Measurements from ENCODE around the gene ACE.

The ACE gene

DNA sequence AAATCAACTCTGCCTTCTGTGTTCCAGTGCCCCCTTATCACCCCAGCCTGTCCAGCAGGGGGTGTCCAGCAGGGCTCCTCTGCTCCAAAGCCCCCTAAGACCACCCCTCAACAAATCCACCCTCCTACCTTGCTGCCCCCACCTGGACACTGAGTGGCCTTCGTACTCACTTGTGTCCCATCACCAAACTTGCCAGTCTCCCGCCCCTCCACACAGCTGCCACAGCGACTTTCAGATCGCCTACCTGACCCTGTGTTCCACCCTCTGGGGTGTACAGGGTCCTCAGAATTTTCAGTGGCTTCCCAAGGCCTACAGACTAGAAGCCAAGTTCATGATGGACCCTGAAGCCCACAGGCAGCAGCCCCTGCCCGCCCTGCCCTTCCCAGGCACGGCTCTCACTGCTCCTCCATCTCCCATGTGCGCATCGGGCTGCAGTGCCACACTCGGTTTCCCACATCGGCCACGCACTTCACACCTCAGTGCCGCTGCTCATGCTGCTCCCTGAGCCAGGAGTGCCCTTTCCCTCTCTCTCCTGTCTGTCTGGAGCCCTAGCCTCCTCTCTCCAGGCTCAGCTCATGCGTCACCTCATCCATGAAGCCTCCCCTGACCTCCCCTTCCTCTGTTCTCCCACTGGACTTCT is 58.1 kb downstream of the ACE start:
- Histone ChIP-seq H3K27ac (ENCODE audit: extremely low read depth, low read depth, low read length) (no peak overlapping the region), H3K9me3 (ENCODE audit: control insufficient read depth, insufficient read depth, low read depth, low read length) (no peaks in the 10 kb centered on the region), H3K36me3 (ENCODE audit: control insufficient read depth in 2 of 2, insufficient read depth in 1 of 2, low read length in 2 of 2) (no peaks in the 10 kb centered on the region), H3K4me3 (ENCODE audit: low read depth, low read length) (no peak overlapping the region), H3K4me1 (ENCODE audit: control insufficient read depth, insufficient read depth, low read length) (no peaks in the 10 kb centered on the region)
- TF ChIP-seq SCRT2 (tag by site-specific recombination; IDR thresholded peaks at IDR 0.05) (no peak), ZNF670 (tag by site-specific recombination; IDR thresholded peaks at IDR 0.05; ENCODE audit: low read depth) (no peak), ZNF701 (tag by site-specific recombination; IDR thresholded peaks at IDR 0.05) (no peak), ZNF10 (tag by site-specific recombination; IDR thresholded peaks at IDR 0.05) (no peak), PRDM4 (tag by site-specific recombination; IDR thresholded peaks at IDR 0.05) (no peak), ZNF600 (tag by site-specific recombination; IDR thresholded peaks at IDR 0.05) (no peak), SETDB1 (IDR thresholded peaks at IDR 0.05; ENCODE audit: insufficient read length, low read length) (no peak)
- TF ChIP-seq, protein P1, sequence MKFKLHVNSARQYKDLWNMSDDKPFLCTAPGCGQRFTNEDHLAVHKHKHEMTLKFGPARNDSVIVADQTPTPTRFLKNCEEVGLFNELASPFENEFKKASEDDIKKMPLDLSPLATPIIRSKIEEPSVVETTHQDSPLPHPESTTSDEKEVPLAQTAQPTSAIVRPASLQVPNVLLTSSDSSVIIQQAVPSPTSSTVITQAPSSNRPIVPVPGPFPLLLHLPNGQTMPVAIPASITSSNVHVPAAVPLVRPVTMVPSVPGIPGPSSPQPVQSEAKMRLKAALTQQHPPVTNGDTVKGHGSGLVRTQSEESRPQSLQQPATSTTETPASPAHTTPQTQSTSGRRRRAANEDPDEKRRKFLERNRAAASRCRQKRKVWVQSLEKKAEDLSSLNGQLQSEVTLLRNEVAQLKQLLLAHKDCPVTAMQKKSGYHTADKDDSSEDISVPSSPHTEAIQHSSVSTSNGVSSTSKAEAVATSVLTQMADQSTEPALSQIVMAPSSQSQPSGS (tag by site-specific recombination; IDR thresholded peaks at IDR 0.05; ENCODE audit: low read depth): no peak
- TF ChIP-seq, protein P2, sequence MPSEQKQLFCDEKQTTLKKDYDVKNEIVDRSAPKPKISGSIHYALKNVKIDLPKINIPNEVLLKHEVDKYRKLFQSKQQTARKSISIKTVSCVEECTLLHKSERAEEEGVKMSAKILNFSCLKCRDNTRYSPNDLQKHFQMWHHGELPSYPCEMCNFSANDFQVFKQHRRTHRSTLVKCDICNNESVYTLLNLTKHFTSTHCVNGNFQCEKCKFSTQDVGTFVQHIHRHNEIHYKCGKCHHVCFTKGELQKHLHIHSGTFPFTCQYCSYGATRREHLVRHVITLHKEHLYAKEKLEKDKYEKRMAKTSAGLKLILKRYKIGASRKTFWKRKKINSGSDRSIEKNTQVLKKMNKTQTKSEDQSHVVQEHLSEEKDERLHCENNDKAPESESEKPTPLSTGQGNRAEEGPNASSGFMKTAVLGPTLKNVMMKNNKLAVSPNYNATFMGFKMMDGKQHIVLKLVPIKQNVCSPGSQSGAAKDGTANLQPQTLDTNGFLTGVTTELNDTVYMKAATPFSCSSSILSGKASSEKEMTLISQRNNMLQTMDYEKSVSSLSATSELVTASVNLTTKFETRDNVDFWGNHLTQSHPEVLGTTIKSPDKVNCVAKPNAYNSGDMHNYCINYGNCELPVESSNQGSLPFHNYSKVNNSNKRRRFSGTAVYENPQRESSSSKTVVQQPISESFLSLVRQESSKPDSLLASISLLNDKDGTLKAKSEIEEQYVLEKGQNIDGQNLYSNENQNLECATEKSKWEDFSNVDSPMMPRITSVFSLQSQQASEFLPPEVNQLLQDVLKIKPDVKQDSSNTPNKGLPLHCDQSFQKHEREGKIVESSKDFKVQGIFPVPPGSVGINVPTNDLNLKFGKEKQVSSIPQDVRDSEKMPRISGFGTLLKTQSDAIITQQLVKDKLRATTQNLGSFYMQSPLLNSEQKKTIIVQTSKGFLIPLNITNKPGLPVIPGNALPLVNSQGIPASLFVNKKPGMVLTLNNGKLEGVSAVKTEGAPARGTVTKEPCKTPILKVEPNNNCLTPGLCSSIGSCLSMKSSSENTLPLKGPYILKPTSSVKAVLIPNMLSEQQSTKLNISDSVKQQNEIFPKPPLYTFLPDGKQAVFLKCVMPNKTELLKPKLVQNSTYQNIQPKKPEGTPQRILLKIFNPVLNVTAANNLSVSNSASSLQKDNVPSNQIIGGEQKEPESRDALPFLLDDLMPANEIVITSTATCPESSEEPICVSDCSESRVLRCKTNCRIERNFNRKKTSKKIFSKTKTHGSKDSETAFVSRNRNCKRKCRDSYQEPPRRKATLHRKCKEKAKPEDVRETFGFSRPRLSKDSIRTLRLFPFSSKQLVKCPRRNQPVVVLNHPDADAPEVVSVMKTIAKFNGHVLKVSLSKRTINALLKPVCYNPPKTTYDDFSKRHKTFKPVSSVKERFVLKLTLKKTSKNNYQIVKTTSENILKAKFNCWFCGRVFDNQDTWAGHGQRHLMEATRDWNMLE (tag by site-specific recombination; conservative IDR thresholded peaks at IDR 0.05; ENCODE audit: low read depth): no peak
- POLR2A ChIA-PET: interaction anchor here (1.0 kb wide), 1 partner anchor 11 kb away, joined by 3 read pairs; no protein-coding TSS in a partner anchor
- CTCF ChIA-PET: interaction anchor here (0.8 kb wide), 1 partner anchor 15 kb away, joined by 3 read pairs; the partner anchor contains the start of gene DCAF7

DNA sequence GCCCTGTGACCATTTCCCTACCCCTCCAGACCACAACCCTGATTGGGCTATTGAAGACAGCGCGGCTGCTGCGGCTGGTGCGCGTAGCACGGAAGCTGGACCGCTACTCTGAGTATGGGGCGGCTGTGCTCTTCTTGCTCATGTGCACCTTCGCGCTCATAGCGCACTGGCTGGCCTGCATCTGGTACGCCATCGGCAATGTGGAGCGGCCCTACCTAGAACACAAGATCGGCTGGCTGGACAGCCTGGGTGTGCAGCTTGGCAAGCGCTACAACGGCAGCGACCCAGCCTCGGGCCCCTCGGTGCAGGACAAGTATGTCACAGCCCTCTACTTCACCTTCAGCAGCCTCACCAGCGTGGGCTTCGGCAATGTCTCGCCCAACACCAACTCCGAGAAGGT is 58.8 kb downstream of the ACE start:
- Histone ChIP-seq H3K4me3 (ENCODE audit: low read depth, low read length) (no peak overlapping the region), H3K36me3 (ENCODE audit: control insufficient read depth in 2 of 2, insufficient read depth in 1 of 2, low read length in 2 of 2) (no peaks in the 10 kb centered on the region), H3K4me1 (ENCODE audit: control insufficient read depth, insufficient read depth, low read length) (no peaks in the 10 kb centered on the region), H3K27ac (ENCODE audit: extremely low read depth, low read depth, low read length) (no peak overlapping the region), H3K9me3 (ENCODE audit: control insufficient read depth, insufficient read depth, low read depth, low read length) (no peaks in the 10 kb centered on the region)
- TF ChIP-seq, protein P3, sequence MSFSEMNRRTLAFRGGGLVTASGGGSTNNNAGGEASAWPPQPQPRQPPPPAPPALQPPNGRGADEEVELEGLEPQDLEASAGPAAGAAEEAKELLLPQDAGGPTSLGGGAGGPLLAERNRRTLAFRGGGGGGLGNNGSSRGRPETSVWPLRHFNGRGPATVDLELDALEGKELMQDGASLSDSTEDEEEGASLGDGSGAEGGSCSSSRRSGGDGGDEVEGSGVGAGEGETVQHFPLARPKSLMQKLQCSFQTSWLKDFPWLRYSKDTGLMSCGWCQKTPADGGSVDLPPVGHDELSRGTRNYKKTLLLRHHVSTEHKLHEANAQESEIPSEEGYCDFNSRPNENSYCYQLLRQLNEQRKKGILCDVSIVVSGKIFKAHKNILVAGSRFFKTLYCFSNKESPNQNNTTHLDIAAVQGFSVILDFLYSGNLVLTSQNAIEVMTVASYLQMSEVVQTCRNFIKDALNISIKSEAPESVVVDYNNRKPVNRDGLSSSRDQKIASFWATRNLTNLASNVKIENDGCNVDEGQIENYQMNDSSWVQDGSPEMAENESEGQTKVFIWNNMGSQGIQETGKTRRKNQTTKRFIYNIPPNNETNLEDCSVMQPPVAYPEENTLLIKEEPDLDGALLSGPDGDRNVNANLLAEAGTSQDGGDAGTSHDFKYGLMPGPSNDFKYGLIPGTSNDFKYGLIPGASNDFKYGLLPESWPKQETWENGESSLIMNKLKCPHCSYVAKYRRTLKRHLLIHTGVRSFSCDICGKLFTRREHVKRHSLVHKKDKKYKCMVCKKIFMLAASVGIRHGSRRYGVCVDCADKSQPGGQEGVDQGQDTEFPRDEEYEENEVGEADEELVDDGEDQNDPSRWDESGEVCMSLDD (tag by site-specific recombination; IDR thresholded peaks at IDR 0.05): no peak
- TF ChIP-seq GLI4 (tag by site-specific recombination; IDR thresholded peaks at IDR 0.05): no peak
- TF ChIP-seq IKZF3 (tag by site-specific recombination; IDR thresholded peaks at IDR 0.05): no peak
- no peak for TF ChIP-seq ZNF664 (tag by site-specific recombination; IDR thresholded peaks at IDR 0.05)
- TF ChIP-seq SCRT2 (tag by site-specific recombination; IDR thresholded peaks at IDR 0.05): no peak
- no peak for TF ChIP-seq ZXDB (tag by site-specific recombination; IDR thresholded peaks at IDR 0.05)
- no peak for TF ChIP-seq ZNF571 (tag by site-specific recombination; IDR thresholded peaks at IDR 0.05)
- no peak for TF ChIP-seq ZNF155 (tag by site-specific recombination; IDR thresholded peaks at IDR 0.05)
- ChIA-PET CTCF (no interaction called here), POLR2A (interaction anchor here (1.0 kb wide), 1 partner anchor 11 kb away, joined by 3 read pairs; no protein-coding TSS in a partner anchor)

Measured in HEK293 (cell line).